Measurements from ENCODE around the gene LILRB2.

GRCh38 chr19:54245936-54246335 is 35.0 kb downstream of the LILRB2 start:
- TF ChIP-seq CTCF (IDR thresholded peaks at IDR 0.05) (no peak), POLR2A (IDR thresholded peaks at IDR 0.05) (no peak)

Data from right lobe of liver (tissue), 4 donors.